Loucy (cell line): ENCODE data around the gene FYN.

Experiments used
- H2AFZ ChIP-seq: fragments of 200-600 bp; sonication (generic); 2 replicates; pipeline ENCODE4 v1.6.0; 2016; ENCODE audit warnings: antibody characterized with exemption, mild to moderate bottlenecking, low read length, moderate library complexity
- H3F3A ChIP-seq: fragments of 200-600 bp; 2 replicates; pipeline ENCODE4 v1.6.0; 2016; ENCODE audit warnings: antibody characterized with exemption, low read depth, mild to moderate bottlenecking
- H3K27me3 ChIP-seq: fragments of 200-600 bp; sonication (generic); 2 replicates; pipeline ENCODE4 v1.6.1; 2014; ENCODE audit warnings: low read length, mild to moderate bottlenecking; ENCODE audit not compliant: insufficient read depth, poor library complexity, severe bottlenecking
- H3K36me3 ChIP-seq: fragments of 200-600 bp; sonication (generic); 2 replicates; pipeline ENCODE4 v1.6.1; 2016; ENCODE audit warnings: low read length; ENCODE audit not compliant: insufficient read depth
- H3K4me1 ChIP-seq: fragments of 200-600 bp; sonication (generic); 2 replicates; pipeline ENCODE4 v1.5.1; 2014; ENCODE audit warnings: low read length, mild to moderate bottlenecking; ENCODE audit not compliant: insufficient read depth, poor library complexity, severe bottlenecking
- H3K4me2 ChIP-seq: fragments of 200-600 bp; sonication (generic); 2 replicates; pipeline ENCODE4 v1.6.0; 2014; ENCODE audit warnings: antibody characterized with exemption, low read length, low read depth, mild to moderate bottlenecking; ENCODE audit not compliant: poor library complexity, severe bottlenecking
- H3K4me3 ChIP-seq: fragments of 200-600 bp; sonication (generic); 2 replicates; pipeline ENCODE4 v1.5.1; 2014; ENCODE audit warnings: low read length, mild to moderate bottlenecking, mixed read lengths; ENCODE audit not compliant: poor library complexity, severe bottlenecking
- H3K79me2 ChIP-seq: fragments of 200-600 bp; sonication (generic); 2 replicates; pipeline ENCODE4 v1.6.1; 2014; ENCODE audit warnings: low read length; ENCODE audit not compliant: insufficient read depth
- H3K9ac ChIP-seq: fragments of 200-600 bp; sonication (generic); 2 replicates; pipeline ENCODE4 v1.6.0; 2014; ENCODE audit warnings: mild to moderate bottlenecking, low read depth, low read length, moderate library complexity; ENCODE audit not compliant: poor library complexity, severe bottlenecking
- H3K9me2 ChIP-seq: fragments of 200-600 bp; sonication (generic); replicated peaks from 2 replicates; pipeline ENCODE4 v1.6.1; 2016; ENCODE audit warnings: low read depth, low read length, mixed read lengths
- H3K9me3 ChIP-seq: fragments of 200-600 bp; sonication (generic); 2 replicates; pipeline ENCODE4 v1.6.1; 2014; ENCODE audit warnings: mild to moderate bottlenecking, antibody characterized with exemption, low read length, low read depth; ENCODE audit not compliant: insufficient read depth
- H4K20me1 ChIP-seq: fragments of 200-600 bp; sonication (generic); 2 replicates; pipeline ENCODE4 v1.6.0; 2014; ENCODE audit warnings: antibody characterized with exemption, low read length, mild to moderate bottlenecking; ENCODE audit not compliant: insufficient read depth, poor library complexity, severe bottlenecking
- CTCF ChIP-seq: fragments of 200-600 bp; sonication (generic); conservative IDR thresholded peaks from 2 replicates; pipeline ENCODE4 v1.5.1; 2014; ENCODE audit warnings: mild to moderate bottlenecking, antibody characterized with exemption, low read length
- EZH2phosphoT487 ChIP-seq: fragments of 200-600 bp; IDR thresholded peaks from 2 replicates; pipeline ENCODE4 v1.6.1; 2018; ENCODE audit warnings: antibody characterized with exemption, mild to moderate bottlenecking, moderate library complexity, borderline replicate concordance

Gene FYN

GRCh38 chr6:111699123-111699522 lies 174.1 kb downstream of the FYN start:
- TF ChIP-seq CTCF (no peak), EZH2phosphoT487 (no peak)

GRCh38 chr6:111696814-111697213 lies 176.4 kb downstream of the FYN start:
- no peak overlapping the region for H3K4me3 ChIP-seq
- no peak overlapping the region for H3K9ac ChIP-seq
- no peaks in the 10 kb centered on the region for H3K9me3 ChIP-seq
- peaks cover 66% of the 10 kb centered on the region; the same call in 1 of the 2 replicates for H3K36me3 ChIP-seq
- H2AFZ ChIP-seq: no peak overlapping the region
- H4K20me1 ChIP-seq: no peaks in the 10 kb centered on the region
- TF ChIP-seq CTCF (no peak), EZH2phosphoT487 (no peak)
- no peaks in the 10 kb centered on the region for H3K79me2 ChIP-seq
- no peaks in the 10 kb centered on the region for H3F3A ChIP-seq
- H3K27me3 ChIP-seq: no peaks in the 10 kb centered on the region
- H3K9me2 ChIP-seq: no peaks in the 10 kb centered on the region
- H3K4me2 ChIP-seq: no peak overlapping the region
- H3K4me1 ChIP-seq: peaks cover 21% of the 10 kb centered on the region

More at GRCh38 chr6:111699123-111699522, 174.1 kb downstream of the FYN start:
- no peak overlapping the region for H3K4me3 ChIP-seq
- no peak overlapping the region for H2AFZ ChIP-seq
- no peaks in the 10 kb centered on the region for H3K79me2 ChIP-seq
- peaks cover 6% of the 10 kb centered on the region for H3K4me1 ChIP-seq
- peaks cover 66% of the 10 kb centered on the region; the same call in 1 of the 2 replicates for H3K36me3 ChIP-seq
- H3F3A ChIP-seq: 0 out of 2 replicates have a peak, but pooled peaks cover 4% of the 10 kb centered on the region
- no peak overlapping the region for H3K9ac ChIP-seq
- no peaks in the 10 kb centered on the region for H3K27me3 ChIP-seq
- no peak overlapping the region for H3K4me2 ChIP-seq
- H3K9me3 ChIP-seq: no peaks in the 10 kb centered on the region
- no peaks in the 10 kb centered on the region for H4K20me1 ChIP-seq
- H3K9me2 ChIP-seq: no peaks in the 10 kb centered on the region

GRCh38 chr6:111692327-111693164 lies 180.7 kb downstream of the FYN start:
- H3K36me3 ChIP-seq: peaks cover 88% of the 10 kb centered on the region; the same call in 1 of the 2 replicates
- TF ChIP-seq EZH2phosphoT487 (no peak), CTCF (no peak)

More at GRCh38 chr6:111692327-111693164, 180.7 kb downstream of the FYN start:
- Histone ChIP-seq H3K9me2 (no peaks in the 10 kb centered on the region), H2AFZ (no peak overlapping the region), H3K4me3 (no peak overlapping the region), H3K79me2 (no peaks in the 10 kb centered on the region), H3K4me1 (peaks cover 16% of the 10 kb centered on the region), H3K27me3 (no peaks in the 10 kb centered on the region), H3K9ac (no peak overlapping the region), H3K4me2 (no peak overlapping the region), H4K20me1 (no peaks in the 10 kb centered on the region), H3K9me3 (no peaks in the 10 kb centered on the region), H3F3A (no peaks in the 10 kb centered on the region)
